ENCODE data around the gene KLHL34. TPM values are rescaled to one million over a fixed set of nuclear protein-coding genes. Genes with fewer than 3 reads are reported as not detected.

Gene KLHL34
- polyA plus RNA-seq (ENCODE audit: insufficient read length in 10 of 10), result 1 to 10 TPM in 2 of 10 donors, under 1 TPM in 8; 0.10 to 1.2 (median 0.64) TPM
- long read RNA-seq, donor 1, result 0 reads
- long read RNA-seq, donor 2, partial matches to known transcripts, result 0 of 2 reads
- long read RNA-seq, donor 2, other reads (novel, unspliced or antisense), result 0 of 2 reads
- long read RNA-seq, donor 3, result 0 reads
- long read RNA-seq, donor 4, result 0 reads
- long read RNA-seq, donor 5, partial matches to known transcripts, result 0 of 1 reads
- long read RNA-seq, donor 5, other reads (novel, unspliced or antisense), result 0 of 1 reads
- long read RNA-seq, donor 6, partial matches to known transcripts, result 0 of 1 reads
- long read RNA-seq, donor 6, other reads (novel, unspliced or antisense), result 0 of 1 reads
- long read RNA-seq, donor 7, partial matches to known transcripts, result 0 of 1 reads
- long read RNA-seq, donor 7, other reads (novel, unspliced or antisense), result 0 of 1 reads
- long read RNA-seq, donor 8, result 0 reads
- long read RNA-seq, donor 9, result 0 reads

GRCh38 chrX:21658152-21658737 is at the start of gene KLHL34:
KLHL34 (minus strand) TSS chrX:21658330; CDS start chrX:21657788, 542 bp downstream.
- DNase-seq, result peak in 2 of 3 donors; percentile 7 to 11

DNA sequence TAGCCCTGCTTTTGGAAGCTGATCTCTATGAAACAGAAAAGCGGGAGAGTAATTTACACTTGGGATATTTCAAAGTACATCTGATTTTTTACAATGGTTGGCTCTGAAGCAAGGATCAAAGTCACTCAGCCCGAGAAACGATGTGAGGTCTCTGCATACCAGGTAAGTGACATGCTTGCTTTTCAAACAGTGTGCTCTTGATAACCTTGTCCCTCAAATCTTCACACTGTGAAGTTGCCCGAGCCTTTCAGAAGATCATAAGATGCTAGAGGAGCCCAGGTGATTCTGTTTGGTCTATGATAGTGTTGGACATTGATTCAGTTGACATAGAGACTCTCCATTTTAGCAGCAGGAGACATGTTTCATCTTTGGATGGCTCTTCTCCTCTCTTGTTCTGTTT is 47.1 kb upstream of the KLHL34 start:
- DNase-seq, result no peak

DNA sequence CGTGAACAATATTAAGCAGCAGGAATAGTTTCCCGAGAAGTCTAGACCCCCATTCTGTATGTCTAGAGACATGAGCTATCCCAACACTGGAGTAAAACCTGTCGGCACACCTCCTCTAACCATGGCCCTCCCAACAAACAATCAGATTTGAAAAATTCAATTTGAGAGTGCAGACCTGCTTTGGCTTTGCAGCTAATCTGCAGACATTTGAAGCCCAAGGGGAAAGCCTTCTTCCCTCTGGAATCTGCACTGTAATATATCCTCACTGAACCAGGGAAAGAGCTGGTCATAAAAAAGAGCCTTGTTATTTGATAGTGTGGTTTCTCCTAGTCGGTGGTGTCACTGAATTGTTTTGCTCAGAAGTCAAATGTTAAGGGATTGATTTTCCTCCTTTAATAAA is 44.6 kb upstream of the KLHL34 start:
- no peak for DNase-seq

- no peak for DNase-seq
Observed at GRCh38 chrX:21700967-21701366, 42.8 kb upstream of the KLHL34 start.

GRCh38 chrX:21700275-21700674 is 42.1 kb upstream of the KLHL34 start:
- DNase-seq, result no peak

DNA sequence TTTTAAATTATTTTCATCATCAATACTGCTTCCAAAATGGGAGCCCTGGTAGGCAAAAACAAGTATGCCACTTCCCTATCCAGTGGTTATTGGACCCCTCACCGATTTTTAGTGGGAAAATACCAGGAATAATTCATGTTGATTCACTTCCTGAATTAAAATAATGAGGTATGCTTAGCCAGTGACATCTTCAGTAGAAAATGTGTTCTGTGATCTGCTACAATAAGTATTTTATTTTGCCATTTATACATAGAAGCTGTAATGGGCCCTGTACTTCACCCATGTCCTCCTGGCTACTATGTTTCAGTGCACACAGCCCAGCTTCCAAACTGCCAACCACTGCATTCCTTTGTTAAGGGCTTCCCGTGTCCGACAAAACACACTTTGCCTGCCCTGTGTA is 41.0 kb upstream of the KLHL34 start:
- DNase-seq, result no peak

- no peak for DNase-seq
Observed at GRCh38 chrX:21698272-21698671, 40.1 kb upstream of the KLHL34 start.

- no peak for DNase-seq
Observed at GRCh38 chrX:21691512-21692018, 33.4 kb upstream of the KLHL34 start.

DNA sequence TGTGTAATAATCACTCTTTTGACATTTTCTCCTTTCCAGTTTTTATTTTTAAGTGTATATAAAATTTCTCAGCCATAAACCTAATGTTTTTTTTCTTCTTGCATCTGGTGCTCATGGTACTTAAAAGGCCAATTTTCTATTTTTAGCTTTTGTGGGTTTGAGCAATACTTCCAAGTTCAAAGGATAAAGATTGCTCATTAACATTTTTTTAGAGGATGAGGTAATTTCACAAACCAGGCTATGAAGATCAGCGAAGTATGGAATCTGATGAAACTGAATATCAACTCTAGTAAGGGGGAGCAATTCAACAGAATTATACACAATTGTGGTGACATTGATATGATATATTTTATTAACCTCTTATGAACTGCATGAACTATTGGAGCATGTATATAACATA is 25.8 kb upstream of the KLHL34 start:
- DNase-seq, result peak in 1 of 3 donors; percentile 18

- no peak for DNase-seq
Observed at GRCh38 chrX:21678048-21678612, 20.0 kb upstream of the KLHL34 start.

DNA sequence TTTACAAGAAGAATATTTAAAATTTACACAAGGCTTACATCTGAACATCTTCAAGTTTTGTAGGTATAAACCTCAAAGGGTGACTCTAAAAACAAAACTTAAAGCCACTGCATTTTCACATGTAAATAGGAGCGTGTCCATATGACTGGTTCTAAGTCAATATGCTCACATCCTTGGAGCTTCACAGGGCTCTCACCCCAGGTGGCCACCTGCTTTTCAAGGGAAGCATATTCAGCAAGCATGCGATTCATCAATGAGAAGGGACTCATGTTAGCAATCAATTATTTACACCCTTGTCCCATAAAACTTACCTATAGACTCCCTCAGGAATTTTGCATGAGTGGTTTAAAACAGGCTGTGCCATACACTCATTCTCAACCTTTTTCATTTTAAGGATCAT is 17.8 kb upstream of the KLHL34 start:
- no peak for DNase-seq

GRCh38 chrX:21674430-21675186 is 16.5 kb upstream of the KLHL34 start:
- DNase-seq, result no peak

- no peak for DNase-seq
Observed at GRCh38 chrX:21666679-21667078, 8.5 kb upstream of the KLHL34 start.

- DNase-seq, result no peak
Observed at GRCh38 chrX:21666252-21666651, 8.1 kb upstream of the KLHL34 start.

GRCh38 chrX:21662761-21663160 is 4.6 kb upstream of the KLHL34 start:
- DNase-seq, result no peak

DNA sequence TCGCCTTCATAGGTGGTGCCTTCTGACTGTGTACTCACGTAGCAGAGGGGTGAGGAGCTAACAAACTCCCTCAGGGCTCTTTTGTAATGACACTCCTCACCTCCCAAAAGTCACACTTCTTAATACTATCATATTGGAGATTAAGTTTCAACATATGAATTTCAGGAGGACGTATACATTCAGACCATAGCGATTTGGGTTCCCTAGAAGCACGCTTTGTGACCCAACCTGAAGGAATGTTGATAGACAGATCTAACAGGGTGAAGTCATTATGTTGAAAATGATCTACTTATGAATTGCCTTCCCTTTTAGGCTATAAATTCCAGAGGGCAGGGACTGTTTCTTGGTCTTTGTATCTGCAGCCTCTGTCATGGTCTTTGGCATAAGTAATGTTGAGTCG is 3.2 kb upstream of the KLHL34 start:
- DNase-seq, result no peak

GRCh38 chrX:21660156-21660555 is 2.0 kb upstream of the KLHL34 start:
- no peak for DNase-seq

- DNase-seq, result no peak
Observed at GRCh38 chrX:21659320-21659719, 1.2 kb upstream of the KLHL34 start.

DNA sequence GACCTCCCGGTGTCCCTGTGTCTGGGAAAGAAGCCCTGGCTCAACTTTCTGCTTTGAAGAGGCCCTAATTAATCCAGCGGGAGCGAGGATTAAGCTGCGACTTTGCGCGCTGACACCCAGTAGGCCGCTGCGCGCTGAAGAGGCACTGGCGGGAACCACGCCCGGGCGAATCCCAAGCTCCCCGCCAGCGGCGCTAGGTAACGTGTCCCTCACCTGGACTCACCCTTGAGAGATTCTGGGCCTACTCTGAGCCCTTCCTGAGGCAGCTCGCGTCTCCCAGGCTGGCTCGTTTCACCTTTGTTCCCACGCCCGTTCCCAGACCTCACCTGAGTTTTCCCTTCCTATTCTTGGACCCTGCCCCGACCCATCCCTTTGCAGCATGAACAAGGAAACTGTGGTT is 616 bp upstream of the KLHL34 start:
- DNase-seq, result no peak

DNA sequence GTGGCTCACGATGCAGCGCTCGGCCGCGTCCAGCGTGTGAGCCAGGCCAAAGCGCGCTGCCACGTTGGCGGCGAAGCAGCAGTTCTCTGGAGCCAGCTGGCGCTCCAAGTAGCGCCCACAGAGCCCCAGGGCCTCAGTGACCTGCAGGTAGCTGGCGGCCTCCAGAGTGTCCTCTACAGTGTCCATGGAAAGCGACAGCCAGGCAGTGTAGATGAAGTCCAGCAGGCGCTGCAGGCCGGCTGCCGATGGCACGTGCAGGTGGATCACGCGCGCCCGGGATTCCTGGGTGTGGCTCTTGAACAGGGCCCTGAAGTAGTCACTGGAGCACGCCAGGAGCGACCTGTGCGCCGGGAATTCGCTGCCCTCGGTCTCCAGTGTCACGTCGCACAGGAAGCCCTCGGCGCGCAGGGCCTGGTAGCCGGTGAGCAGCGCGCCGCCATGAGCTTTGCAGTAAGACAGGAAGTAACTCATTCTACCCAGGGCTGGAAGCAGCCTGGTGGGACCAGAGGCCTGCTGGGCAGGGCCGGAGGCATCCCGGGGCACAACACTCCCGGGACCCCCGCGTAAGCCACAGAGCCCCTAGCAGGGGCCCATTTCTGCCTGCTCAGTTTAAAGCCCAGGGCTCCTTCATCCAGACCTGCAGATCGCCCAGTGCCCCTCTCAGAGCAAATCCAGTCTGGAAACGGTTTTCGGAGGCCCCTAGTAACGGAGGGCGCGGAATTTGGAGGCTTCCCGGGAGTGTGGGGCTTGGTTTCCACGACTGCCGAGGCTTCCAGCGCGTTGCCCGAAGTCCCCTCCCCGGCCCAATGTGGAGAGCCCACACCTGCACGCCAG is 595 bp downstream of the KLHL34 start:
- no peak for DNase-seq
